ENCODE data around the gene DYDC1. TPM values are rescaled to one million over a fixed set of nuclear protein-coding genes. Genes with fewer than 3 reads are reported as not detected.
"Not testable (repeated sequence)": the region's sequence is repeated elsewhere in the genome, so short reads cannot be mapped to it uniquely, and the experiment has no call there.

DYDC1 gene
- total RNA-seq, 8 experiments from 2014 or later, result 0.27 TPM; not detected in 7

GRCh38 chr10:80324086-80324485, 32.5 kb downstream of the DYDC1 start:
- Histone ChIP-seq H3K4me1 (replicated peaks in 1 of 2) (peaks cover 0 to 5% of the 10 kb centered on the region in 2 donors), H3K27ac (no peak overlapping the region), H3K4me3 (no peak overlapping the region)
- in situ Hi-C loops (cut with MboI; ENCODE audit: low pct_unique_long_range_greater_than_20kb in 2 of 9, low sequenced_read_pairs in 9 of 9, unreplicated experiment in 9 of 9), result no loop called here
- peak in 2 of 8 experiments; percentile 57 to 59 for ATAC-seq (replicated peaks in 6 of 8)
- WGBS, 10 experiments, result 0 to 100% (median 86%) methylated on average over 1 of the region's 1 CpG; no CpG with 5 or more reads in 3 of the 10 experiments

- WGBS, 10 experiments, result 10 to 84% (median 61%) methylated on average over 1 to 3 of the region's 3 CpGs; no CpG with 5 or more reads in 6 of the 10 experiments
- Histone ChIP-seq H3K4me1 (replicated peaks in 1 of 2) (peaks cover 0 to 5% of the 10 kb centered on the region in 2 donors), H3K4me3 (no peak overlapping the region), H3K27ac (no peak overlapping the region)
- in situ Hi-C loops (cut with MboI; ENCODE audit: low pct_unique_long_range_greater_than_20kb in 2 of 9, low sequenced_read_pairs in 9 of 9, unreplicated experiment in 9 of 9), result no loop called here
- ATAC-seq (replicated peaks in 6 of 8), result peak in 1 of 8 experiments; percentile 54
Observed at GRCh38 chr10:80323311-80323710, 33.2 kb downstream of the DYDC1 start.

- H3K4me1 ChIP-seq (replicated peaks in 1 of 2), result peaks cover 0 to 5% of the 10 kb centered on the region in 2 donors
- no peak for ATAC-seq (replicated peaks in 6 of 8)
- no peak overlapping the region for H3K4me3 ChIP-seq
- no peak overlapping the region for H3K27ac ChIP-seq
- in situ Hi-C loops (cut with MboI; ENCODE audit: low pct_unique_long_range_greater_than_20kb in 2 of 9, low sequenced_read_pairs in 9 of 9, unreplicated experiment in 9 of 9), result no loop called here
- WGBS, 10 experiments, result 14 to 100% (median 50%) methylated on average over 1 of the region's 1 CpG; no CpG with 5 or more reads in 3 of the 10 experiments
Observed at GRCh38 chr10:80322711-80323110, 33.8 kb downstream of the DYDC1 start.

GRCh38 chr10:80322158-80322557, 34.4 kb downstream of the DYDC1 start:
- Histone ChIP-seq H3K4me1 (replicated peaks in 1 of 2) (peaks cover 0 to 5% of the 10 kb centered on the region in 2 donors), H3K4me3 (no peak overlapping the region), H3K27ac (no peak overlapping the region)
- 33 to 100% (median 75%) methylated on average over 1 to 2 of the region's 2 CpGs; no CpG with 5 or more reads in 1 of the 10 experiments for WGBS, 10 experiments
- in situ Hi-C loops (cut with MboI; ENCODE audit: low pct_unique_long_range_greater_than_20kb in 2 of 9, low sequenced_read_pairs in 9 of 9, unreplicated experiment in 9 of 9), result no loop called here
- no peak for ATAC-seq (replicated peaks in 6 of 8)

- Histone ChIP-seq H3K4me3 (no peak overlapping the region), H3K4me1 (replicated peaks in 1 of 2) (peaks cover 0 to 5% of the 10 kb centered on the region in 2 donors), H3K27ac (no peak overlapping the region)
- no peak for ATAC-seq (replicated peaks in 6 of 8)
- WGBS, 10 experiments, result 60 to 100% (median 86%) methylated on average over 1 to 5 of the region's 5 CpGs
- in situ Hi-C loops (cut with MboI; ENCODE audit: low pct_unique_long_range_greater_than_20kb in 2 of 9, low sequenced_read_pairs in 9 of 9, unreplicated experiment in 9 of 9), result no loop called here
Observed at GRCh38 chr10:80321183-80321582, 35.4 kb downstream of the DYDC1 start.

- Histone ChIP-seq H3K27ac (no peak overlapping the region), H3K4me3 (no peak overlapping the region), H3K4me1 (replicated peaks in 1 of 2) (peaks cover 0 to 5% of the 10 kb centered on the region in 2 donors)
- peak in 1 of 8 experiments; percentile 30 for ATAC-seq (replicated peaks in 6 of 8)
- in situ Hi-C loops (cut with MboI; ENCODE audit: low pct_unique_long_range_greater_than_20kb in 2 of 9, low sequenced_read_pairs in 9 of 9, unreplicated experiment in 9 of 9), result no loop called here
Observed at GRCh38 chr10:80320377-80320776, 36.2 kb downstream of the DYDC1 start.

- Histone ChIP-seq H3K4me3 (no peak overlapping the region), H3K4me1 (replicated peaks in 1 of 2) (peaks cover 0 to 5% of the 10 kb centered on the region in 2 donors), H3K27ac (no peak overlapping the region)
- ATAC-seq (replicated peaks in 6 of 8), result no peak
- WGBS, 10 experiments, result 0 to 100% (median 83%) methylated on average over 1 to 2 of the region's 2 CpGs; no CpG with 5 or more reads in 5 of the 10 experiments
- in situ Hi-C loops (cut with MboI; ENCODE audit: low pct_unique_long_range_greater_than_20kb in 2 of 9, low sequenced_read_pairs in 9 of 9, unreplicated experiment in 9 of 9), result no loop called here
Observed at GRCh38 chr10:80319725-80320290, 36.7 kb downstream of the DYDC1 start.

GRCh38 chr10:80319318-80319717, 37.2 kb downstream of the DYDC1 start:
- 20 to 100% (median 80%) methylated on average over 1 to 2 of the region's 2 CpGs; no CpG with 5 or more reads in 1 of the 10 experiments for WGBS, 10 experiments
- Histone ChIP-seq H3K4me3 (no peak overlapping the region), H3K4me1 (replicated peaks in 1 of 2) (peaks cover 0 to 5% of the 10 kb centered on the region in 2 donors), H3K27ac (no peak overlapping the region)
- in situ Hi-C loops (cut with MboI; ENCODE audit: low pct_unique_long_range_greater_than_20kb in 2 of 9, low sequenced_read_pairs in 9 of 9, unreplicated experiment in 9 of 9), result no loop called here
- no peak for ATAC-seq (replicated peaks in 6 of 8)

- H3K27ac ChIP-seq, result no peak overlapping the region
- H3K4me1 ChIP-seq (replicated peaks in 1 of 2), result peaks cover 0 to 5% of the 10 kb centered on the region in 2 donors
- no peak overlapping the region for H3K4me3 ChIP-seq
- in situ Hi-C loops (cut with MboI; ENCODE audit: low pct_unique_long_range_greater_than_20kb in 2 of 9, low sequenced_read_pairs in 9 of 9, unreplicated experiment in 9 of 9), result no loop called here
- ATAC-seq (replicated peaks in 6 of 8), result no peak
Observed at GRCh38 chr10:80318742-80319141, 37.8 kb downstream of the DYDC1 start.

GRCh38 chr10:80315391-80315790, 41.2 kb downstream of the DYDC1 start:
- no peak for ATAC-seq (replicated peaks in 6 of 8)
- no peaks in the 10 kb centered on the region for H3K4me1 ChIP-seq (replicated peaks in 1 of 2)
- H3K4me3 ChIP-seq, result no peak overlapping the region
- 94 to 95% methylated on average over 3 to 4 of the region's 21 CpGs; no CpG with 5 or more reads in 8 of the 10 experiments for WGBS, 10 experiments
- H3K27ac ChIP-seq, result no peak overlapping the region
- in situ Hi-C loops (cut with MboI; ENCODE audit: low pct_unique_long_range_greater_than_20kb in 2 of 9, low sequenced_read_pairs in 9 of 9, unreplicated experiment in 9 of 9), result no loop called here

- Histone ChIP-seq H3K4me3 (no peak overlapping the region), H3K4me1 (replicated peaks in 1 of 2) (no peaks in the 10 kb centered on the region), H3K27ac (no peak overlapping the region)
- in situ Hi-C loops (cut with MboI; ENCODE audit: low pct_unique_long_range_greater_than_20kb in 2 of 9, low sequenced_read_pairs in 9 of 9, unreplicated experiment in 9 of 9), result no loop called here
- no peak for ATAC-seq (replicated peaks in 6 of 8)
- 82 to 100% methylated on average over 1 to 2 of the region's 5 CpGs; no CpG with 5 or more reads in 8 of the 10 experiments for WGBS, 10 experiments
Observed at GRCh38 chr10:80313523-80313922, 43.0 kb downstream of the DYDC1 start.

GRCh38 chr10:80305989-80306388, 50.6 kb downstream of the DYDC1 start:
- 0 to 100% (median 58%) methylated on average over 1 to 3 of the region's 3 CpGs; no CpG with 5 or more reads in 3 of the 10 experiments for WGBS, 10 experiments
- in situ Hi-C loops (cut with MboI; ENCODE audit: low pct_unique_long_range_greater_than_20kb in 2 of 9, low sequenced_read_pairs in 9 of 9, unreplicated experiment in 9 of 9); H3K4me1 ChIP-seq (replicated peaks in 1 of 2); ATAC-seq (replicated peaks in 6 of 8); H3K27ac ChIP-seq; H3K4me3 ChIP-seq: not testable (repeated sequence)

- in situ Hi-C loops (cut with MboI; ENCODE audit: low pct_unique_long_range_greater_than_20kb in 2 of 9, low sequenced_read_pairs in 9 of 9, unreplicated experiment in 9 of 9), result no loop called here
- 0 to 81% (median 58%) methylated on average over 1 to 3 of the region's 3 CpGs for WGBS, 10 experiments
- no peak for ATAC-seq (replicated peaks in 6 of 8)
- no peaks in the 10 kb centered on the region for H3K4me1 ChIP-seq (replicated peaks in 1 of 2)
- no peak overlapping the region for H3K27ac ChIP-seq
- no peak overlapping the region for H3K4me3 ChIP-seq
Observed at GRCh38 chr10:80296942-80297341, 59.6 kb downstream of the DYDC1 start.

- Histone ChIP-seq H3K4me3 (no peak overlapping the region), H3K4me1 (replicated peaks in 1 of 2) (no peaks in the 10 kb centered on the region), H3K27ac (no peak overlapping the region)
- in situ Hi-C loops (cut with MboI; ENCODE audit: low pct_unique_long_range_greater_than_20kb in 2 of 9, low sequenced_read_pairs in 9 of 9, unreplicated experiment in 9 of 9), result no loop called here
- no peak for ATAC-seq (replicated peaks in 6 of 8)
- WGBS, 10 experiments, result 0 to 100% (median 77%) methylated on average over 1 to 6 of the region's 6 CpGs
Observed at GRCh38 chr10:80292607-80293239, 63.8 kb downstream of the DYDC1 start.
